WTC11 (cell line): ENCODE measurements around the gene SLC9B1. TPM values are rescaled to one million over a fixed set of nuclear protein-coding genes. Genes with fewer than 3 reads are reported as not detected.

Experiments used
- ATAC-seq: fragments of 200-7000 bp; cut with Tn5 transposase; 2 replicates; pipeline ENCODE4 v1.10.0; 2021; ENCODE audit warnings: mild to moderate bottlenecking, moderate library complexity
- CTCF ChIA-PET: fragments of 300-600 bp; sonication (Branson Sonifier 250); formaldehyde crosslinking; loops from one replicate; lab custom pipeline; 2021; ENCODE audit warnings: antibody characterized with exemption; lab: Charles Lee
- POLR2A ChIA-PET: fragments of 350-600 bp; sonication (Branson Sonifier 250); formaldehyde crosslinking; loops from one replicate; lab custom pipeline; 2021; ENCODE audit warnings: antibody characterized with exemption; lab: Charles Lee
- DNase-seq: peaks from one replicate; pipeline ENCODE4 v3.0.0; 2021; ENCODE audit warnings: low spot score
- H3K27ac Mint-ChIP-seq: 2 replicates; pipeline ENCODE4 v1.8.0; 2021; ENCODE audit warnings: mixed read lengths
- H3K27me3 Mint-ChIP-seq: 2 replicates; pipeline ENCODE4 v1.8.0; 2021; ENCODE audit warnings: low read depth, mild to moderate bottlenecking, moderate library complexity, mixed read lengths
- H3K36me3 Mint-ChIP-seq: 2 replicates; pipeline ENCODE4 v1.8.0; 2021; ENCODE audit warnings: mixed read lengths
- H3K4me1 Mint-ChIP-seq: 2 replicates; pipeline ENCODE4 v1.8.0; 2022; ENCODE audit warnings: mixed read lengths
- H3K4me3 Mint-ChIP-seq: 2 replicates; pipeline ENCODE4 v1.8.0; 2021; ENCODE audit warnings: mild to moderate bottlenecking, moderate library complexity, mixed read lengths
- H3K9me3 Mint-ChIP-seq: 2 replicates; pipeline ENCODE4 v1.8.0; 2021; ENCODE audit warnings: mixed read lengths
- CBFB ChIP-seq: sonication (generic); formaldehyde crosslinking; IDR thresholded peaks from 2 replicates; pipeline ENCODE4 v1.8.1; 2022; ENCODE audit warnings: mild to moderate bottlenecking, low read depth, missing genetic modification reagents
- CREM ChIP-seq: sonication (generic); formaldehyde crosslinking; IDR thresholded peaks from 2 replicates; pipeline ENCODE4 v1.8.1; 2022; ENCODE audit warnings: mild to moderate bottlenecking, missing genetic modification reagents, moderate library complexity
- EMX1 ChIP-seq: fragments of 250-450 bp; sonication (Bioruptor Pico); IDR thresholded peaks from 2 replicates; pipeline ENCODE4 v1.8.0; 2021; ENCODE audit warnings: mild to moderate bottlenecking
- FOXJ3 ChIP-seq: sonication (generic); formaldehyde crosslinking; IDR thresholded peaks from 2 replicates; pipeline ENCODE4 v1.9.0; 2021; ENCODE audit warnings: missing genetic modification reagents, mild to moderate bottlenecking, borderline replicate concordance
- GRHL2 ChIP-seq: fragments of 250-450 bp; sonication (Bioruptor Pico); IDR thresholded peaks from 2 replicates; pipeline ENCODE4 v1.8.0; 2022; ENCODE audit warnings: mild to moderate bottlenecking, moderate library complexity; ENCODE audit not compliant: insufficient replicate concordance, severe bottlenecking
- GTF2I ChIP-seq: fragments of 250-450 bp; sonication (Bioruptor Pico); conservative IDR thresholded peaks from 2 replicates; pipeline ENCODE4 v1.4.0; 2021; ENCODE audit warnings: mild to moderate bottlenecking
- JAZF1 ChIP-seq: fragments of 250-450 bp; sonication (Bioruptor Pico); IDR thresholded peaks from 2 replicates; pipeline ENCODE4 v1.9.0; 2021; ENCODE audit warnings: moderate library complexity, mild to moderate bottlenecking, inconsistent platforms
- KAT7 ChIP-seq: sonication (generic); formaldehyde crosslinking; IDR thresholded peaks from 2 replicates; pipeline ENCODE4 v1.8.1; 2023; ENCODE audit warnings: missing genetic modification reagents, mild to moderate bottlenecking, borderline replicate concordance
- NFATC4 ChIP-seq: fragments of 250-450 bp; sonication (Bioruptor Pico); IDR thresholded peaks from 2 replicates; pipeline ENCODE4 v1.9.0; 2021; ENCODE audit warnings: mild to moderate bottlenecking
- NFYB ChIP-seq: sonication (generic); formaldehyde crosslinking; conservative IDR thresholded peaks from 2 replicates; pipeline ENCODE4 v1.8.0; 2022; ENCODE audit warnings: low read depth, missing genetic modification reagents
- NR1H2 ChIP-seq: sonication (generic); formaldehyde crosslinking; IDR thresholded peaks from 2 replicates; pipeline ENCODE4 v1.9.0; 2021; ENCODE audit warnings: mild to moderate bottlenecking, moderate library complexity, missing genetic modification reagents
- PRRX2 ChIP-seq: fragments of 250-450 bp; sonication (Bioruptor Pico); IDR thresholded peaks from 2 replicates; pipeline ENCODE4 v1.8.0; 2021; ENCODE audit warnings: mild to moderate bottlenecking
- RELA ChIP-seq: sonication (generic); formaldehyde crosslinking; IDR thresholded peaks from 2 replicates; pipeline ENCODE4 v1.8.1; 2022; ENCODE audit warnings: missing genetic modification reagents, mild to moderate bottlenecking, borderline replicate concordance
- RORB ChIP-seq: fragments of 250-450 bp; sonication (Bioruptor Pico); IDR thresholded peaks from 2 replicates; pipeline ENCODE4 v1.9.0; 2021; ENCODE audit warnings: mild to moderate bottlenecking
- TCF7 ChIP-seq: sonication (generic); formaldehyde crosslinking; IDR thresholded peaks from 2 replicates; pipeline ENCODE4 v1.8.0; 2022; ENCODE audit warnings: mild to moderate bottlenecking, low read depth, missing genetic modification reagents, moderate library complexity
- ZNF219 ChIP-seq: sonication (generic); formaldehyde crosslinking; IDR thresholded peaks from 2 replicates; pipeline ENCODE4 v1.8.0; 2023; ENCODE audit warnings: missing genetic modification reagents, mild to moderate bottlenecking, borderline replicate concordance
- ZNF232 ChIP-seq: sonication (generic); formaldehyde crosslinking; IDR thresholded peaks from 2 replicates; pipeline ENCODE4 v1.8.0; 2022; ENCODE audit warnings: mild to moderate bottlenecking, missing genetic modification reagents
- ZNF263 ChIP-seq: sonication (generic); formaldehyde crosslinking; IDR thresholded peaks from 2 replicates; pipeline ENCODE4 v1.8.1; 2022; ENCODE audit warnings: low read depth, mild to moderate bottlenecking, moderate library complexity, missing genetic modification reagents
- ZNF317 ChIP-seq: sonication (generic); formaldehyde crosslinking; IDR thresholded peaks from 2 replicates; pipeline ENCODE4 v1.8.1; 2023; ENCODE audit warnings: low read depth, mild to moderate bottlenecking, moderate library complexity, missing genetic modification reagents, borderline replicate concordance
- total RNA-seq: library from RNA; stranded (reverse); gene quantifications from 3 replicates; pipeline ENCODE4 v1.2.3, GENCODE V29; 2021
- TF ChIP-seq, protein P1 (sequence below): sonication (generic); formaldehyde crosslinking; IDR thresholded peaks from 2 replicates; pipeline ENCODE4 v1.8.1; 2023; ENCODE audit warnings: mild to moderate bottlenecking, missing genetic modification reagents
- TF ChIP-seq, protein P2 (sequence below): sonication (generic); formaldehyde crosslinking; IDR thresholded peaks from 2 replicates; pipeline ENCODE4 v1.8.0; 2022; ENCODE audit warnings: mild to moderate bottlenecking, missing genetic modification reagents
- TF ChIP-seq, protein P3 (sequence below): fragments of 200-600 bp; IDR thresholded peaks from 2 replicates; pipeline ENCODE4 v1.8.0; 2022; ENCODE audit warnings: antibody characterized with exemption
- TF ChIP-seq, protein P4 (sequence below): sonication (generic); formaldehyde crosslinking; IDR thresholded peaks from 2 replicates; pipeline ENCODE4 v1.8.1; 2022; ENCODE audit warnings: mild to moderate bottlenecking, moderate library complexity, missing genetic modification reagents
- TF ChIP-seq, protein P5 (sequence below): fragments of 250-450 bp; sonication (Bioruptor Pico); IDR thresholded peaks from 2 replicates; pipeline ENCODE4 v1.9.0; 2021; ENCODE audit warnings: mild to moderate bottlenecking

SLC9B1 gene
- total RNA-seq, 1 experiment from 2014 or later: 0.59 TPM

DNA sequence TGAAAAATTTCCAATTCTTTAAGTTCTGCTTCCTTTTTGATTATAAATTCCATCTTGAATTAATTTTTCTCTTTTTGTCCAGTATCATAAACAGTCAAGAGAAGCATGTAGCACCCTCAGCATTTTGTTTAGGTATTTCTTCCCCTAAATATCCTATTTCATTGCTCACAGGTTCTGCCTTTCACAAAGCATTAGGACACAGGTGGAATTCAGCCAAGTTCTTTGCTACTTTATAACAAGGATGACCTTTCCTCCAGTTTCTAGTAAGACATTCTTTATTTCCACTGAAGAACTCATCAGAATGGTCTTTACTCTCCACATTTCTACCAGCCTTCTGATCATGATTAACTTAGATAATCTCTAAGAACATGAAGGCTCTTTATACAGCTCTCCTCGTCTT, 7.4 kb downstream of the SLC9B1 start:
- Mint-ChIP-seq H3K36me3 (no peaks in the 10 kb centered on the region), H3K4me3 (no peak overlapping the region), H3K4me1 (no peaks in the 10 kb centered on the region), H3K27me3 (no peaks in the 10 kb centered on the region; the same call in 1 of the 2 replicates), H3K27ac (no peak overlapping the region), H3K9me3 (no peaks in the 10 kb centered on the region)
- ChIA-PET CTCF (interaction anchor here (1.3 kb wide), 1 partner anchor 20 kb away, joined by 4 read pairs; no protein-coding TSS in a partner anchor), POLR2A (no interaction called here)
- DNase-seq (no peak), ATAC-seq (no peak)
- TF ChIP-seq EMX1 (CRISPR knock-in tag) (no peak), RELA (CRISPR knock-in tag) (no peak), CBFB (CRISPR knock-in tag) (no peak), GRHL2 (CRISPR knock-in tag) (no peak), ZNF263 (CRISPR knock-in tag) (no peak)
- TF ChIP-seq, protein P1, sequence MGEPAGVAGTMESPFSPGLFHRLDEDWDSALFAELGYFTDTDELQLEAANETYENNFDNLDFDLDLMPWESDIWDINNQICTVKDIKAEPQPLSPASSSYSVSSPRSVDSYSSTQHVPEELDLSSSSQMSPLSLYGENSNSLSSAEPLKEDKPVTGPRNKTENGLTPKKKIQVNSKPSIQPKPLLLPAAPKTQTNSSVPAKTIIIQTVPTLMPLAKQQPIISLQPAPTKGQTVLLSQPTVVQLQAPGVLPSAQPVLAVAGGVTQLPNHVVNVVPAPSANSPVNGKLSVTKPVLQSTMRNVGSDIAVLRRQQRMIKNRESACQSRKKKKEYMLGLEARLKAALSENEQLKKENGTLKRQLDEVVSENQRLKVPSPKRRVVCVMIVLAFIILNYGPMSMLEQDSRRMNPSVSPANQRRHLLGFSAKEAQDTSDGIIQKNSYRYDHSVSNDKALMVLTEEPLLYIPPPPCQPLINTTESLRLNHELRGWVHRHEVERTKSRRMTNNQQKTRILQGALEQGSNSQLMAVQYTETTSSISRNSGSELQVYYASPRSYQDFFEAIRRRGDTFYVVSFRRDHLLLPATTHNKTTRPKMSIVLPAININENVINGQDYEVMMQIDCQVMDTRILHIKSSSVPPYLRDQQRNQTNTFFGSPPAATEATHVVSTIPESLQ: no peak

DNA sequence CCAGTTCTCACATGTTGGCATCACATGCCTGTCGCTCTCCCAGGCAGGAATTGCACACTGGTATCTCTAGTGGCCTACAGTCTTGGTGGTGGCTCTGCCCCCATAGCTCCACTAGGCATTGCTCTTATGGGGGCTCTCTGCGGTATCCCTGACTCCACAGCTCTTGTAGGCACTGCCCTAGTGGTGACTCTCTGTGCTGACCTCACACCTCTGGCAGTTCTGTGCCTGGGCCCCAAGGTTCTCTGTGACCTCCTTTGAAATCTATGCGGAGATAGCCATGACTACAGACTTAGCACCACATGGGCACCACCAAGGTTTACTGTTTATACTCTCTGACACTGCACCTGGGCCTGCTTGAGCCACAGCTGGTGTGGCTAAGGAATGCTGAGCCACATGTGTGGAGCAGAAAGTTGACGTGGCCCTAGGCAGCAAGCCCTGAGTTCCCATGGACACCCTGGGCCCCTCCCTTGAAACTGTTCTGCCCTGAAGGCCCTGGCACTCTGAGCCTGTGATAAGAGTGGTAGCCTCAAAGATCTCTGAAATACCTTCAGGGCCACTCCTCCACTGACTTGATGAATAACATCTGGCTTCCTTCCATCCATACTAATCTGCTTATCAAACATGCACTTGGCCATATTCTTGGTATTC, 8.0 kb downstream of the SLC9B1 start:
- TF ChIP-seq NFATC4 (CRISPR knock-in tag) (no peak), JAZF1 (no peak), ZNF219 (CRISPR knock-in tag) (no peak), NFYB (no peak), FOXJ3 (CRISPR knock-in tag) (no peak), TCF7 (CRISPR knock-in tag) (no peak), CREM (CRISPR knock-in tag) (no peak), GTF2I (CRISPR knock-in tag) (no peak)
- TF ChIP-seq, protein P2, sequence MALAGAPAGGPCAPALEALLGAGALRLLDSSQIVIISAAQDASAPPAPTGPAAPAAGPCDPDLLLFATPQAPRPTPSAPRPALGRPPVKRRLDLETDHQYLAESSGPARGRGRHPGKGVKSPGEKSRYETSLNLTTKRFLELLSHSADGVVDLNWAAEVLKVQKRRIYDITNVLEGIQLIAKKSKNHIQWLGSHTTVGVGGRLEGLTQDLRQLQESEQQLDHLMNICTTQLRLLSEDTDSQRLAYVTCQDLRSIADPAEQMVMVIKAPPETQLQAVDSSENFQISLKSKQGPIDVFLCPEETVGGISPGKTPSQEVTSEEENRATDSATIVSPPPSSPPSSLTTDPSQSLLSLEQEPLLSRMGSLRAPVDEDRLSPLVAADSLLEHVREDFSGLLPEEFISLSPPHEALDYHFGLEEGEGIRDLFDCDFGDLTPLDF: no peak
- Mint-ChIP-seq H3K27ac (no peak overlapping the region), H3K9me3 (no peaks in the 10 kb centered on the region), H3K36me3 (no peaks in the 10 kb centered on the region), H3K27me3 (no peaks in the 10 kb centered on the region; the same call in 1 of the 2 replicates), H3K4me1 (no peaks in the 10 kb centered on the region), H3K4me3 (no peak overlapping the region)
- POLR2A ChIA-PET: no interaction called here
- ATAC-seq: peak; percentile 70
- DNase-seq: no peak
- CTCF ChIA-PET: interaction anchor here (0.6 to 1.3 kb wide), 3 partner anchors 21 to 395 kb away, joined by 3 to 4 read pairs (median 4); no protein-coding TSS in a partner anchor

DNA sequence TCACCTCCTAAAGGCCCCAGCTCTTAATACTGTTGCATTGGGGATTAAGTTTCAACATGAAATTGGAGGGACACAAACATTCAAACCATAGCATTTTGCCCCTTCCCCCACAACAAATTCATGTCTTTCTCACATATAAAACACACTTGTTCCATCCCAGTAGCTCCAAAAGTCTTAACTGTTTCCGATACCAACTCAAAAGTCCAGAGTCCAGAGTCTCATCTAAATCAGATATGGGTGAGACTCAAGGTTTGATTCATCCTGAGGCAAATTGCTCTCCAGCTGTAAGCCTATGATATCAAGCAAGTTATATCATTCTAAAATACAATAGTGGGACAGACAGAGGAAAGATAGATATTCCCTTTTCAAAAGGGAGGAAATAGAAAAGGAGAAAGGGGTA, 8.7 kb downstream of the SLC9B1 start:
- Mint-ChIP-seq H3K4me3 (no peak overlapping the region), H3K4me1 (no peaks in the 10 kb centered on the region), H3K27ac (no peak overlapping the region), H3K9me3 (no peaks in the 10 kb centered on the region), H3K36me3 (no peaks in the 10 kb centered on the region), H3K27me3 (no peaks in the 10 kb centered on the region; the same call in 1 of the 2 replicates)
- ChIA-PET CTCF (interaction anchor here (0.8 to 1.3 kb wide), 4 partner anchors 21 to 394 kb away, joined by 3 to 4 read pairs (median 4); no protein-coding TSS in a partner anchor), POLR2A (interaction anchor here (0.6 to 0.9 kb wide), 2 partner anchors 182 to 250 kb away, joined by 3 to 5 read pairs; partner anchors contain the start of gene MANBA)
- ATAC-seq (no peak), DNase-seq (no peak)
- no peak for TF ChIP-seq RORB (CRISPR knock-in tag)
- TF ChIP-seq NR1H2 (CRISPR knock-in tag): no peak
- TF ChIP-seq, protein P3, sequence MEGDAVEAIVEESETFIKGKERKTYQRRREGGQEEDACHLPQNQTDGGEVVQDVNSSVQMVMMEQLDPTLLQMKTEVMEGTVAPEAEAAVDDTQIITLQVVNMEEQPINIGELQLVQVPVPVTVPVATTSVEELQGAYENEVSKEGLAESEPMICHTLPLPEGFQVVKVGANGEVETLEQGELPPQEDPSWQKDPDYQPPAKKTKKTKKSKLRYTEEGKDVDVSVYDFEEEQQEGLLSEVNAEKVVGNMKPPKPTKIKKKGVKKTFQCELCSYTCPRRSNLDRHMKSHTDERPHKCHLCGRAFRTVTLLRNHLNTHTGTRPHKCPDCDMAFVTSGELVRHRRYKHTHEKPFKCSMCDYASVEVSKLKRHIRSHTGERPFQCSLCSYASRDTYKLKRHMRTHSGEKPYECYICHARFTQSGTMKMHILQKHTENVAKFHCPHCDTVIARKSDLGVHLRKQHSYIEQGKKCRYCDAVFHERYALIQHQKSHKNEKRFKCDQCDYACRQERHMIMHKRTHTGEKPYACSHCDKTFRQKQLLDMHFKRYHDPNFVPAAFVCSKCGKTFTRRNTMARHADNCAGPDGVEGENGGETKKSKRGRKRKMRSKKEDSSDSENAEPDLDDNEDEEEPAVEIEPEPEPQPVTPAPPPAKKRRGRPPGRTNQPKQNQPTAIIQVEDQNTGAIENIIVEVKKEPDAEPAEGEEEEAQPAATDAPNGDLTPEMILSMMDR: no peak
- no peak for TF ChIP-seq KAT7
- TF ChIP-seq, protein P4, sequence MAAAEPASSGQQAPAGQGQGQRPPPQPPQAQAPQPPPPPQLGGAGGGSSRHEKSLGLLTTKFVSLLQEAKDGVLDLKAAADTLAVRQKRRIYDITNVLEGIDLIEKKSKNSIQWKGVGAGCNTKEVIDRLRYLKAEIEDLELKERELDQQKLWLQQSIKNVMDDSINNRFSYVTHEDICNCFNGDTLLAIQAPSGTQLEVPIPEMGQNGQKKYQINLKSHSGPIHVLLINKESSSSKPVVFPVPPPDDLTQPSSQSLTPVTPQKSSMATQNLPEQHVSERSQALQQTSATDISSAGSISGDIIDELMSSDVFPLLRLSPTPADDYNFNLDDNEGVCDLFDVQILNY (CRISPR knock-in tag): no peak
- TF ChIP-seq ZNF317 (CRISPR knock-in tag): no peak
- TF ChIP-seq, protein P5, sequence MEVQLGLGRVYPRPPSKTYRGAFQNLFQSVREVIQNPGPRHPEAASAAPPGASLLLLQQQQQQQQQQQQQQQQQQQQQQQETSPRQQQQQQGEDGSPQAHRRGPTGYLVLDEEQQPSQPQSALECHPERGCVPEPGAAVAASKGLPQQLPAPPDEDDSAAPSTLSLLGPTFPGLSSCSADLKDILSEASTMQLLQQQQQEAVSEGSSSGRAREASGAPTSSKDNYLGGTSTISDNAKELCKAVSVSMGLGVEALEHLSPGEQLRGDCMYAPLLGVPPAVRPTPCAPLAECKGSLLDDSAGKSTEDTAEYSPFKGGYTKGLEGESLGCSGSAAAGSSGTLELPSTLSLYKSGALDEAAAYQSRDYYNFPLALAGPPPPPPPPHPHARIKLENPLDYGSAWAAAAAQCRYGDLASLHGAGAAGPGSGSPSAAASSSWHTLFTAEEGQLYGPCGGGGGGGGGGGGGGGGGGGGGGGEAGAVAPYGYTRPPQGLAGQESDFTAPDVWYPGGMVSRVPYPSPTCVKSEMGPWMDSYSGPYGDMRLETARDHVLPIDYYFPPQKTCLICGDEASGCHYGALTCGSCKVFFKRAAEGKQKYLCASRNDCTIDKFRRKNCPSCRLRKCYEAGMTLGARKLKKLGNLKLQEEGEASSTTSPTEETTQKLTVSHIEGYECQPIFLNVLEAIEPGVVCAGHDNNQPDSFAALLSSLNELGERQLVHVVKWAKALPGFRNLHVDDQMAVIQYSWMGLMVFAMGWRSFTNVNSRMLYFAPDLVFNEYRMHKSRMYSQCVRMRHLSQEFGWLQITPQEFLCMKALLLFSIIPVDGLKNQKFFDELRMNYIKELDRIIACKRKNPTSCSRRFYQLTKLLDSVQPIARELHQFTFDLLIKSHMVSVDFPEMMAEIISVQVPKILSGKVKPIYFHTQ (CRISPR knock-in tag): no peak
- no peak for TF ChIP-seq PRRX2
- TF ChIP-seq ZNF232: no peak
